NCI-H2196 treated with DMSO at 0.1 percent for 48 hours (cell line): Measurements from ENCODE around the gene CNIH4.
"Not testable (repeated sequence)": the region's sequence is repeated elsewhere in the genome, so short reads cannot be mapped to it uniquely, and the experiment has no call there.

Experiments
- DNase-seq: peaks from one replicate; lab custom pipeline; 2025; ENCODE audit not compliant: unreplicated experiment; lab: John Stamatoyannopoulos, UW

CNIH4 gene

DNA sequence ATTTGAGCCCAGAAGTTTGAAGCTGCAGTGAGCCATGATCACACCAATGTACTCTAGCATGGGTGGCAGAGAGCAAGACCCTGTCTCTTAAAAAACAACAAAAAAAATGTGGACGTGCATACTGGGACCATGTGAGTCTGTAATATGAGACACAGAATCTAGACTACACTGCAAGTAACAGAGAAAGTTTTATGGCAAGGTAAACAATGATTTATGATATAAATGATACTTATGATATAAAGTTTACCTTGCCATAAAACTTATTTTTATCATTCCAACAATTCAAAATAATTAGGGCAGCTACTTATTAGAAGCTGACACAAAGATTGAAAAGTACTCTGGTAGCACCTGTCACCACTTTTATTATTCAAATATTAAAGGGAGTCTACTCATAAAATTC is 43.2 kb downstream of the CNIH4 start:
- no peak for DNase-seq

GRCh38 chr1:224402472-224403036 is 45.9 kb downstream of the CNIH4 start:
- no peak for DNase-seq

GRCh38 chr1:224404916-224405603 is 48.4 kb downstream of the CNIH4 start:
- no peak for DNase-seq

DNA sequence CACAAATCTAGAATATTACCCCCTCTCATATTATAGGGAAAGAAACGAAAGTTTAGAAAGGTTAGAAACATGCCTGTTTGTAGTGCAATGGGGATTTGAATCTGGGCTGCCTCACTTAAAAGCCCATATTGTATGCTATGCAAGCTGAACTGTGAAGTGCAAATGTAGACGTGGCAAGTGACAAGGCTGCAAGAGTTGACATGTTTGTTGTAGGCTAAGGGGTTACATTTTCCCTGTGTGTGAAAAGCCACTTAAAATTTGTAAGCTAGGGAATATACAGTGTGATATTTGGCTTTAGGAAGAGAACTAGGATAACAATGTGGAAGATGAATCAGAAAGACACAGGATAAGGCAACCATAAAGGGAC is 48.9 kb downstream of the CNIH4 start:
- no peak for DNase-seq

DNA sequence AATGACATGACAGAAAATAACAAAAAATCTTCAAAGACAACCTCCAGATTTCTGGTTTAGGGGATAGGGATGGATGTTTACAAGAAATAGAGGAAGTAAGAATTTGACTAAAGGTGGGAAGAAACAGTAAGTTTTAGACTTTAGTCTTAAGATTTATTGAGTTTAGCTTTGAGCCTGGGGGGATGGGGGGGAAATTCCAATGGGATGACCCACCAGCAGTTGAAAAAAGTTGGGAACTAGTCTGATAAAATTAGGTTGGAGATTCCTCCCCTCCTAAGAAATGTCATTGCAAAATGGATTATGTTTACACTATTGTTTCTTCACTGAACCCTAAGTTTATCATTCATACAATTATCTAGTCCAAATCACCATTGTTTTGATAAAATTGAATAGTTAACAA is 49.5 kb downstream of the CNIH4 start:
- DNase-seq = no peak

DNA sequence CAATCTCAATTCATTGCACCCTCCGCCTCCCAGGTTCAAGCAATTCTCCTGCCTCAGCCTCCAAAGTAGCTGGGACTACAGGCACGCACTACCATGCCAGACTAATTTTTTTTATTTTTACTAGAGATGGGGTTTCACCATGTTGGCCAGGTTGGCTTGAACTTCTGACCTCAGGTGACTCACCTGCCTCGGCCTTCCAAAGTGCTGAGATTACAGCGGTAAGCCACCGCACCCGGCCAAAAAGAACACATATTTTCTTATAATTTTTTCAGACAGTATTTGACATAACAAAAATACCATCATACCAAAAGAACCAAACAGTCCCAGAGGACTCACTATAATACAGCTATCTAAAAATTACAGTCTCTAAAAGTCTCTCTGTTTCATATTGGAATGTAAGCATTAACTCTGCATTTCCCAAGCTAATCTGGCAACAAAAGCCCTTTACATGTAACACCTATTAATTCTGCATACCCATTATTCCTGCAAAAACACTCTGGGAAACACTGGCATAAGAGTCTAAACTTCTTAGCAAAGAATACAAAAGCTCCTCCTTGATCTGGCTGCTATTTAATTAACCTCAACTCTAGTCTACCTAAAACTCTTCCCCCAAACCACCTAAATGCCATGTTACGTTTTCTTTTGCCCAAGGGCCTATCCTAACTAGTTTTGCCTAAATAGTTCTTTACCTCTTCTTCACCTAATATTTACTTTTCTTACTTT is 51.1 kb downstream of the CNIH4 start:
- DNase-seq = no peak

- no peak for DNase-seq
These were observed 51.6 kb downstream of the CNIH4 start for GRCh38 chr1:224408294-224408590.

GRCh38 chr1:224411766-224412165 is 55.1 kb downstream of the CNIH4 start:
- no peak for DNase-seq

- DNase-seq = no peak
These were observed 63.4 kb downstream of the CNIH4 start for GRCh38 chr1:224420106-224420505.

GRCh38 chr1:224425279-224425884 is 68.7 kb downstream of the CNIH4 start:
- DNase-seq = no peak

DNA sequence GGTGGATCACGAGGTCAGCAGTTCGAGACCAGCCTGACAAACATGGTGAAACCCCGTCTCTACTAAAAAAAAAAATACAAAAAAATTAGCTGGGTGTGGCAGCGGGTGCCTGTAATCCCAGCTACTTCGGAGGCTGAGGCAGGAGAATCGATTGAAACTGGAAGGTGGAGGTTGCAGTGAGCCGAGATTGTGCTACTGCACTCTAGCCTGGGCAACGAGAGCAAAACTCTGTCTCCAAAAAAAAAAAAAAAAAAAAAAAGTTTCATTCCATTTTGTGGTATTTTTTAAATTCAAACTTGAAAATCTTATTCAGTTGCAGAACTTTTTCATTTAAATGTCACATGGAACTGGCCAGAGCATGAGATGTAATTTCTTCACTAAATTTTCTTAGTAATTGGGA is 70.2 kb downstream of the CNIH4 start:
- not testable (repeated sequence) for DNase-seq

DNA sequence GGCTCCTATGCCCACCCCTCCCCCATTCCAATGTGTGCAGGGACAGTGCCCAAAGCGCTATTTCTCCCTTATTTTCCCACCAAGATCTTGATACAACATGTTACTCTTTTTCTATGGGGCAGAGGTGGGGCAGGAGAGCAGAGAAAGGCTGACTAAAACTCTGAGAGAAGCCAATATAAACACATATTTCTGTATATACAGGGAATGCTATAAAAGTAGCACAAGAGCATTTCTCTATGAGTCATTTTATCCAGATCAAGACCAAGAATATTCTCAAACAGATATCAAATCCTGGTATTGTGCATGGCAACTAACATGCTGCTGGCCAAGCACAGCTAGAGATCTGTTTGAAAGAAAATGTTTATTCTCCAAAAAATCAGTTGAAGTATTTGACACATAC is 70.7 kb downstream of the CNIH4 start:
- DNase-seq = no peak

GRCh38 chr1:224428713-224429112 is 72.0 kb downstream of the CNIH4 start:
- not testable (repeated sequence) for DNase-seq
